Uterus (tissue), 2 donors: ENCODE measurements around the gene CNOT3.

Source experiments
- CTCF ChIP-seq, 4 experiments: fragments of 200-600 bp in 2 of 4; fragments of 450-650 bp in 2 of 4; sonication (generic) in 2 of 4; IDR thresholded peaks; one replicate each; pipeline ENCODE4 v1.5.1; 2016 to 2019; ENCODE audit warnings: antibody characterized with exemption in 4 of 4, mild to moderate bottlenecking in 2 of 4, moderate library complexity in 1 of 4
- POLR2A ChIP-seq, 2 donors: fragments of 450-650 bp; IDR thresholded peaks; one replicate each; pipeline ENCODE4 v1.6.1; 2016; ENCODE audit warnings: antibody characterized with exemption in 2 of 2, mild to moderate bottlenecking in 1 of 2, moderate library complexity in 1 of 2

GRCh38 chr19:54154603-54155345 lies 17.2 kb downstream of the CNOT3 start:
- no peak for TF ChIP-seq CTCF (IDR thresholded peaks at IDR 0.05)
- TF ChIP-seq POLR2A (IDR thresholded peaks at IDR 0.05), result no peak
